ENCODE results near the gene TNRC6B. TPM values are rescaled to one million over a fixed set of nuclear protein-coding genes. Genes with fewer than 3 reads are reported as not detected.

Gene TNRC6B
- total RNA-seq, 4 donors from 2014 or later, result 34.5 to 57.0 (median 45.4) TPM

GRCh38 chr22:40334060-40334459, 156.3 kb downstream of the TNRC6B start:
- Histone ChIP-seq H3K4me3 (no peak overlapping the region), H3K36me3 (peaks cover 0 to 35% (median 10%) of the 10 kb centered on the region in 4 donors), H3K4me1 (peaks cover 0 to 17% (median 11%) of the 10 kb centered on the region in 4 donors), H3K27me3 (no peaks in the 10 kb centered on the region), H3K9me3 (no peaks in the 10 kb centered on the region), H3K27ac (replicated peaks in 1 of 4) (no peak overlapping the region)
- intact Hi-C loops (cut with DNase I), result no loop called here
- TF ChIP-seq POLR2A (IDR thresholded peaks at IDR 0.05; ENCODE audit: low read depth) (no peak), EP300 (IDR thresholded peaks at IDR 0.05) (no peak), CTCF (IDR thresholded peaks at IDR 0.05) (no peak), POLR2AphosphoS5 (IDR thresholded peaks at IDR 0.05) (no peak)
- WGBS, result 83% methylated on average over 2 of the region's 2 CpGs
- DNase-seq (ENCODE audit: extremely low spot score), result no peak

DNA sequence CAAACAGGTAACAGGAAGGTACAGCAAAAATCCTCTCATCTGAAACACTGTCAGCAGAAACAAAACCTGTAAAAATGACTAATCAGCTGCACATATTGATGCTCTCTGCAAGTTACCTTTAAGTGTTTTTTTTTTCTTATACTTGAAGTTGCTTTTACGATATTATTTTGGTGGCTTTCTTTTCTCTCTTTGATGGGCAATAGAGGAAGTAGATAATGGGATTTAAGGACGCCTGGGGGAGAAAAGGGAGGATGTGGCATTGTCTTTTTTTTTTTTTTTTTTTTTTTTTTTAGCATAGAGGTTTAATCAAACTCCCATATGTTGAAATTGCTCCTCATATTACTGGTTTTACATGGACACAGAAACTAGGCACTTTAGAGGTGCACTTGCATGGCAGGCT, 157.2 kb downstream of the TNRC6B start:
- no peak for TF ChIP-seq POLR2AphosphoS5 (IDR thresholded peaks at IDR 0.05)
- TF ChIP-seq CTCF (IDR thresholded peaks at IDR 0.05), result no peak
- no peak for TF ChIP-seq EP300 (IDR thresholded peaks at IDR 0.05)
- no peak for TF ChIP-seq POLR2A (IDR thresholded peaks at IDR 0.05; ENCODE audit: low read depth)
- Histone ChIP-seq H3K36me3 (peaks cover 0 to 35% (median 10%) of the 10 kb centered on the region in 4 donors), H3K27me3 (no peaks in the 10 kb centered on the region), H3K9me3 (no peaks in the 10 kb centered on the region), H3K27ac (replicated peaks in 1 of 4) (no peak overlapping the region), H3K4me1 (peaks cover 0 to 17% (median 11%) of the 10 kb centered on the region in 4 donors), H3K4me3 (no peak overlapping the region)
- WGBS, result 63% methylated on average over 2 of the region's 2 CpGs
- intact Hi-C loops (cut with DNase I), result no loop called here
- DNase-seq (ENCODE audit: extremely low spot score), result no peak

DNA sequence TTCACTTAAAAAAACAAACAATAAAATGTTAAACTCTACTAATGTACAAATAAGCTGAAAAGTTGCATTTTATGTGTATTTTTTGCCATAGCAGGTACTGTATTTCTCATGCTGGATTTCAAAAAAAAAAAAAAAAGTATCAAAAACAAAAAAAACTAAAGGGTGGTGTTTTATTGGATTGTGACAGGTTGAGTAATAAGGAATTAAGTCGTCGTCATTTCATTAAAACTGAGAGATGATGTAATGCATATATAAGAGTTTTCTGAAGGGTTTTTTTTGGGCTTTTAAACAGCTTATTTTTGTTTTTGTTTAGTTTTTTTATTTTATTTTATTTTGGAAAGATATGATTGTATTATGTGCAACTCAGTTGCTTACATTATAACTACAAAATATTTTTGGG, 157.6 kb downstream of the TNRC6B start:
- peaks cover 0 to 17% (median 11%) of the 10 kb centered on the region in 4 donors for H3K4me1 ChIP-seq
- 47% methylated on average over 2 of the region's 2 CpGs for WGBS
- peaks cover 0 to 35% (median 10%) of the 10 kb centered on the region in 4 donors for H3K36me3 ChIP-seq
- no peaks in the 10 kb centered on the region for H3K9me3 ChIP-seq
- H3K4me3 ChIP-seq, result no peak overlapping the region
- H3K27ac ChIP-seq (replicated peaks in 1 of 4), result no peak overlapping the region
- no peaks in the 10 kb centered on the region for H3K27me3 ChIP-seq
- no peak for TF ChIP-seq CTCF (IDR thresholded peaks at IDR 0.05)
- no peak for TF ChIP-seq POLR2AphosphoS5 (IDR thresholded peaks at IDR 0.05)
- TF ChIP-seq POLR2A (IDR thresholded peaks at IDR 0.05; ENCODE audit: low read depth), result no peak
- TF ChIP-seq EP300 (IDR thresholded peaks at IDR 0.05), result no peak
- intact Hi-C loops (cut with DNase I), result no loop called here
- DNase-seq (ENCODE audit: extremely low spot score), result no peak

- H3K4me3 ChIP-seq, result no peak overlapping the region
- H3K9me3 ChIP-seq, result no peaks in the 10 kb centered on the region
- no peak for DNase-seq (ENCODE audit: extremely low spot score)
- 95% methylated on average over 5 of the region's 5 CpGs for WGBS
- no peaks in the 10 kb centered on the region for H3K27me3 ChIP-seq
- no peak overlapping the region for H3K27ac ChIP-seq (replicated peaks in 1 of 4)
- peaks cover 0 to 1% (median under 1%) of the 10 kb centered on the region in 4 donors for H3K4me1 ChIP-seq
- intact Hi-C loops (cut with DNase I), result no loop called here
- TF ChIP-seq EP300 (IDR thresholded peaks at IDR 0.05), result no peak
- no peak for TF ChIP-seq POLR2AphosphoS5 (IDR thresholded peaks at IDR 0.05)
- no peak for TF ChIP-seq CTCF (IDR thresholded peaks at IDR 0.05)
- TF ChIP-seq POLR2A (IDR thresholded peaks at IDR 0.05; ENCODE audit: low read depth), result no peak
- peaks cover 0 to 13% (median 0%) of the 10 kb centered on the region in 4 donors for H3K36me3 ChIP-seq
Observed at GRCh38 chr22:40340044-40340443, 162.3 kb downstream of the TNRC6B start.

DNA sequence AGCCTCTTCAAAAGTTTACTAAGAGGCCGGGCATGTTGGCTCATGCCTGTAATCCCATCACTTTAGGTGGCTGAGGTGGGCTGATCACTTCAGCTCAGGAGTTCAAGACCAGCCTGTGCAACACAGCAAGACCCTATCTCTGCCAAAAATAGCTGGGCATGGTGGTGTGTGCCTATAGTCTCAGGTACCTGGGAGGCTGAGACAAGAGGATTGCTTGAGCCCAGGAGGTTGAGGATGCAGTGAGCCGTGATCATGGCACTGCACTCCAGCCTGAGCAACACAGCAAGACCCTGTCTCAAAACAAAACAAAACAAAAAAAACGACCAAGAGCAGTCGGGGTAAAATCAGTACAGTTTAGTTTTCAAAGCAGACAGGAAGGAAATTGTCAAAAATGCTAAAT, 163.9 kb downstream of the TNRC6B start:
- Histone ChIP-seq H3K9me3 (no peaks in the 10 kb centered on the region), H3K36me3 (peaks cover 0 to 6% (median 0%) of the 10 kb centered on the region in 4 donors), H3K4me3 (no peak overlapping the region), H3K4me1 (peaks cover 6 to 10% (median 9%) of the 10 kb centered on the region in 4 donors), H3K27me3 (no peaks in the 10 kb centered on the region), H3K27ac (replicated peaks in 1 of 4) (no peak overlapping the region)
- no peak for DNase-seq (ENCODE audit: extremely low spot score)
- 53% methylated on average over 4 of the region's 4 CpGs for WGBS
- TF ChIP-seq CTCF (IDR thresholded peaks at IDR 0.05) (no peak), POLR2AphosphoS5 (IDR thresholded peaks at IDR 0.05) (no peak), EP300 (IDR thresholded peaks at IDR 0.05) (no peak), POLR2A (IDR thresholded peaks at IDR 0.05; ENCODE audit: low read depth) (no peak)
- intact Hi-C loops (cut with DNase I), result no loop called here
